ENCODE data around the gene GPR142. TPM values are rescaled to one million over a fixed set of nuclear protein-coding genes. Genes with fewer than 3 reads are reported as not detected.

GPR142 gene
- total RNA-seq, 4 donors from 2014 or later: 0.67 TPM; not detected in 3

- Histone ChIP-seq H3K4me1 (peaks cover 0 to 11% of the 10 kb centered on the region in 2 donors), H3K36me3 (no peaks in the 10 kb centered on the region), H3K9me3 (no peaks in the 10 kb centered on the region), H3K27ac (no peak overlapping the region), H3K27me3 (no peaks in the 10 kb centered on the region), H3K4me3 (replicated peaks in 1 of 3) (no peak overlapping the region)
- 44 to 54% methylated on average over 10 of the region's 10 CpGs for WGBS, 2 donors
- intact Hi-C loops (cut with DNase I): no loop called here
- no peak for DNase-seq
- TF ChIP-seq POLR2A (IDR thresholded peaks at IDR 0.05) (no peak), CTCF (IDR thresholded peaks at IDR 0.05) (no peak)
Observed at GRCh38 chr17:74369221-74369620, 1.9 kb downstream of the GPR142 start.

- H3K27me3 ChIP-seq: no peaks in the 10 kb centered on the region
- no peak overlapping the region for H3K4me3 ChIP-seq (replicated peaks in 1 of 3)
- no peak for DNase-seq
- 86 to 94% methylated on average over 7 to 9 of the region's 17 CpGs for WGBS, 2 donors
- TF ChIP-seq POLR2A (IDR thresholded peaks at IDR 0.05): no peak
- TF ChIP-seq CTCF (IDR thresholded peaks at IDR 0.05): no peak
- intact Hi-C loops (cut with DNase I): no loop called here
- no peaks in the 10 kb centered on the region for H3K9me3 ChIP-seq
- H3K4me1 ChIP-seq: peaks cover 0 to 11% of the 10 kb centered on the region in 2 donors
- H3K36me3 ChIP-seq: no peaks in the 10 kb centered on the region
- H3K27ac ChIP-seq: no peak overlapping the region
Observed at GRCh38 chr17:74369665-74370490, 2.6 kb downstream of the GPR142 start.

- Histone ChIP-seq H3K4me1 (peaks cover 0 to 11% of the 10 kb centered on the region in 2 donors), H3K4me3 (replicated peaks in 1 of 3) (no peak overlapping the region), H3K36me3 (no peaks in the 10 kb centered on the region), H3K9me3 (no peaks in the 10 kb centered on the region), H3K27me3 (no peaks in the 10 kb centered on the region), H3K27ac (no peak overlapping the region)
- DNase-seq: no peak
- TF ChIP-seq CTCF (IDR thresholded peaks at IDR 0.05) (no peak), POLR2A (IDR thresholded peaks at IDR 0.05) (no peak)
- intact Hi-C loops (cut with DNase I): no loop called here
- 94 to 95% methylated on average over 18 to 19 of the region's 26 CpGs for WGBS, 2 donors
Observed at GRCh38 chr17:74371653-74372147, 4.4 kb downstream of the GPR142 start.

GRCh38 chr17:74372426-74372825 lies 5.1 kb downstream of the GPR142 start:
- WGBS, 2 donors: 88 to 93% methylated on average over 3 to 8 of the region's 9 CpGs
- Histone ChIP-seq H3K27ac (no peak overlapping the region), H3K4me3 (replicated peaks in 1 of 3) (no peak overlapping the region), H3K36me3 (no peaks in the 10 kb centered on the region), H3K27me3 (no peaks in the 10 kb centered on the region), H3K9me3 (no peaks in the 10 kb centered on the region), H3K4me1 (peaks cover 0 to 11% of the 10 kb centered on the region in 2 donors)
- TF ChIP-seq POLR2A (IDR thresholded peaks at IDR 0.05) (no peak), CTCF (IDR thresholded peaks at IDR 0.05) (no peak)
- intact Hi-C loops (cut with DNase I): no loop called here
- DNase-seq: no peak
